ENCODE measurements around the gene DIP2C. TPM values are rescaled to one million over a fixed set of nuclear protein-coding genes. Genes with fewer than 3 reads are reported as not detected.

Gene DIP2C
- total RNA-seq, 1 donor from 2014 or later = 0.53 TPM

GRCh38 chr10:625751-626711, 63.4 kb downstream of the DIP2C start:
- Histone ChIP-seq H3K4me3 (ENCODE audit: low read depth, low read length) (no peak overlapping the region), H3K36me3 (ENCODE audit: control insufficient read depth, insufficient read depth, low read length) (no peaks in the 10 kb centered on the region), H3K27me3 (ENCODE audit: control insufficient read depth, insufficient read depth, low read length) (no peaks in the 10 kb centered on the region)
- TF ChIP-seq CTCF (IDR thresholded peaks at IDR 0.05; ENCODE audit: insufficient read depth, low read length, severe bottlenecking) = no peak
- DNase-seq (ENCODE audit: low read depth) (no peak), FAIRE-seq (no peak)

- no peak for DNase-seq (ENCODE audit: low read depth)
- FAIRE-seq = no peak
- no peaks in the 10 kb centered on the region for H3K27me3 ChIP-seq (ENCODE audit: control insufficient read depth, insufficient read depth, low read length)
- H3K4me3 ChIP-seq (ENCODE audit: low read depth, low read length) = no peak overlapping the region
- no peak for TF ChIP-seq CTCF (IDR thresholded peaks at IDR 0.05; ENCODE audit: insufficient read depth, low read length, severe bottlenecking)
- no peaks in the 10 kb centered on the region for H3K36me3 ChIP-seq (ENCODE audit: control insufficient read depth, insufficient read depth, low read length)
These were observed 64.2 kb downstream of the DIP2C start for GRCh38 chr10:625333-625696.

- FAIRE-seq = no peak
- DNase-seq (ENCODE audit: low read depth) = peak; percentile 38
- H3K27me3 ChIP-seq (ENCODE audit: control insufficient read depth, insufficient read depth, low read length) = no peaks in the 10 kb centered on the region
- H3K36me3 ChIP-seq (ENCODE audit: control insufficient read depth, insufficient read depth, low read length) = no peaks in the 10 kb centered on the region
- H3K4me3 ChIP-seq (ENCODE audit: low read depth, low read length) = no peak overlapping the region
- TF ChIP-seq CTCF (IDR thresholded peaks at IDR 0.05; ENCODE audit: insufficient read depth, low read length, severe bottlenecking) = no peak
These were observed 64.7 kb downstream of the DIP2C start for GRCh38 chr10:624605-625332.

- no peaks in the 10 kb centered on the region for H3K27me3 ChIP-seq (ENCODE audit: control insufficient read depth, insufficient read depth, low read length)
- H3K4me3 ChIP-seq (ENCODE audit: low read depth, low read length) = no peak overlapping the region
- DNase-seq (ENCODE audit: low read depth) (no peak), FAIRE-seq (no peak)
- no peaks in the 10 kb centered on the region for H3K36me3 ChIP-seq (ENCODE audit: control insufficient read depth, insufficient read depth, low read length)
- TF ChIP-seq CTCF (IDR thresholded peaks at IDR 0.05; ENCODE audit: insufficient read depth, low read length, severe bottlenecking) = no peak
These were observed 65.2 kb downstream of the DIP2C start for GRCh38 chr10:624312-624604.

GRCh38 chr10:623477-624311, 65.8 kb downstream of the DIP2C start:
- no peak for TF ChIP-seq CTCF (IDR thresholded peaks at IDR 0.05; ENCODE audit: insufficient read depth, low read length, severe bottlenecking)
- no peak for DNase-seq (ENCODE audit: low read depth)
- Histone ChIP-seq H3K27me3 (ENCODE audit: control insufficient read depth, insufficient read depth, low read length) (no peaks in the 10 kb centered on the region), H3K4me3 (ENCODE audit: low read depth, low read length) (no peak overlapping the region), H3K36me3 (ENCODE audit: control insufficient read depth, insufficient read depth, low read length) (no peaks in the 10 kb centered on the region)
- FAIRE-seq = no peak

All from bronchial epithelial cell (primary cell).